ENCODE data around the gene KCNJ4.
A peak's percentile ranks its signal among the peaks of the same experiment; 100 is the strongest.

Gene KCNJ4

DNA sequence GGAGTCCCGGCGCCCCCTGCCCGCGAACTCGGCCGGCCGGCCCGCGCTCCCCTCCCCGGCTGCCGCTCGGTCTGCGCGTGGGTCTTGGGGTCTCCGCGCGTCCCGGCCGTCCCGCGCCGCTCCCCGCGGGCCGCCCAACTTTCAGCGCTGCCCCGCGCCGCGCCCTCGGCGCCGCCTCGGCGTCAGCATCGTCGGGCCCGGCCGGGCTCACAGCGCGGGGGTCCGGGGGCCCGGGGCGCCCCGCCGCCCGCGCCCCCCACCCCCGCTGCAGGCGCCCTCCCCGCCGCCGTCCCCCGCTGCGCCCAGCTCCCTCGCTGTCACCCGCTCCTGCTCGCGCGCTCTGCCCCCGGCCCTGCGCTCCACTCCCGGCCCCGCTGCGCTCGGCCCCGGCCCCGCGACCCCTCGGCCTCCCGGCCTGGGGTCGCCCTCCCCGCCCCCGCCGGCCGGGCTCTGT, at the start of gene KCNJ4:
Gene KCNJ4, minus strand, starts transcription at position 124 of the 454 bp plus-strand sequence. CDS start 27,067 bp downstream, outside the sequence.
- no peak for DNase-seq (ENCODE audit: low spot score)

DNA sequence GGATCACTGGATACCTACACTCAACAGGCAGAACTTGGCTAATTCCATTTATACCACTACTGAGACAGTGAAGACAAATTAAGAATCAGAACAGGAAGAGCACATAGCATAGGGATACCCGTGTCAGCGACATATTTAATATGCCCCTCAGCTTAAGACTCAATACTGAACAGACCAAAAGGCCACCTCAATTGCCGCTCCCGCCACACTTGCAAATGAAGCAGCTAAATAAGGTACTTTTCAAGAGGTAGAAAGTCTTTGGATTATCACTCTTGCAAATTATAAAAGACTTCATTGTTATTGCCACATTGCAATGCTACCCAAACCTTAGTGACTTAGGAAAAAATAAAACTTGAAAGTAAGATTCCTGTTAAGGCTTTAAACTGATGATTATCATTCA, 48.0 kb upstream of the KCNJ4 start:
- no peak for DNase-seq (ENCODE audit: low spot score)

DNA sequence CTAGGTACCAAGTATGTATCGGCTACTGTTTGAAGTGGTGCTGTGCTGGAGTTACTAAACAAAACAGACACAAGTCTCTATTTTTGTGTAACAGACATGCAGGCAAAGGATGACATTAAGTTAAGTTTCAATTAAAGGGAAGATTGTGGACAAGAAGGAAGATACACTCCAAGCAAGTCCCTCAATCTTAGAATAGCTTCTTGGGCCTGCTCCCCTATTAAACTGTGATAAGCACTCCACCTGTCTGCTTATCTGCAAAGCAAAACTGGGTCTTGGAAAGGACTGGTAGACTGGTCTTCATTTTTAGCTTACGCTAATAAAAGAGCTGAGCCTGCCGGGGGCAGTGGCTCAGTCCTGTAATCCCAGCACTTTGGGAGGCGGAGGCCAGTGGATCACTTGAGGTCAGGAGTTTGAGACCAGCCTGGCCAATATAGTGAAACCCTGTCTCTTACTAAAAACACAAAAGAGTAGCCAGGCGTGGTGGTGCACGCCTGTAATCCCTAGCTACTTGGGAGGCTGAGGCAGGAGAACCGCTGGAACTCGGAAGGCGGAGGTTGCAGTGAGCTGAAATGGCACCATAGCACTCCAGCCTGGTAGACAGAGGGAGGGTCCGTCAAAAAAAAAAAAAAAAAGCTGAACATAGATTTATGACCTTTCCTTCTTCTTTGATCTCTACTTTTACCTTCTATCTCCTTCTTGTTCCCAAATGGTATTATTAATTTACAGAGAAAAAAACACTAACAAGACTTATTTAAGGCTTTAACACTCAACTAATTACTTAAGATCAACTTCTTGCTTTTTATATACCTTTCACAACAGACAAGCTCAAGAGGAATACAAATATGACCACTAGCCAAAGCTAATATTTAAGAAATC, 47.0 kb upstream of the KCNJ4 start:
- no peak for DNase-seq (ENCODE audit: low spot score)

DNA sequence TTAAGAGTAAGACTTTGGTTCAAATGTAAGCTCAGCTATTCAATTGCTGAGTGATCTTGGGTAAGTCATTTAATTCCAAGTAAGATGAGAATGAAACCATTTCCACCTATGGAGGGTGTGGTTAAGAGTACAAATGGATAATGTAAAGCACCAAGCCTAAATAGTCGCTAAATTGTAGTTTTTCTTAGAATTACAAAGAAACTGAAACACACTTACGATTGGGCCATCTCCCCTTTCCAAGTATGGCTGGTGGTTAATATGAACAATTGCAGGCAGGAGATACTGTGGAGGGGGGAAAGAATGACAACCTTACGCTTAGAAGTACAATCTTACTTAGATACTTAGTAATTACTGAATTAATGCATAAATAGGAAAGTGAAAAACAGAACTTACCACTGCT, 42.9 kb upstream of the KCNJ4 start:
- DNase-seq (ENCODE audit: low spot score): no peak

DNA sequence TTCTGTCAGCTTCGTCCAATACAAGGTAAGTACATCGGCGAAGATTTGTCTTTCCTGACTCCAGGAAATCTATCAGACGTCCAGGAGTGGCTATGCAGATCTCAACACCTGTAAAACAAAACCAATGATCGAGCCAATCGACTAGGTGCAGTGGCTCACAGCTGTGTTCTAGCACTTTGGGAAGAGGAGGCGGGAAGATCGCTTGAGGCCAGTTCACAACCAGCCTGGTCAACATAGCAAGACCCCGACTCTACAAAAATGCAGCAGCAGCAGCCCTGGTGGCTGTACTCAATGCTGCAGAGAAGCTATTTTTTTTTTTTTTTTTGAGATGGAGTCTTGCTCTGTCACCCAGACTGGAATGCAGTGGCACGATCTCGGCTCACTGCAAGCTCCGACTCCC, 39.9 kb upstream of the KCNJ4 start:
- DNase-seq (ENCODE audit: low spot score): no peak

DNA sequence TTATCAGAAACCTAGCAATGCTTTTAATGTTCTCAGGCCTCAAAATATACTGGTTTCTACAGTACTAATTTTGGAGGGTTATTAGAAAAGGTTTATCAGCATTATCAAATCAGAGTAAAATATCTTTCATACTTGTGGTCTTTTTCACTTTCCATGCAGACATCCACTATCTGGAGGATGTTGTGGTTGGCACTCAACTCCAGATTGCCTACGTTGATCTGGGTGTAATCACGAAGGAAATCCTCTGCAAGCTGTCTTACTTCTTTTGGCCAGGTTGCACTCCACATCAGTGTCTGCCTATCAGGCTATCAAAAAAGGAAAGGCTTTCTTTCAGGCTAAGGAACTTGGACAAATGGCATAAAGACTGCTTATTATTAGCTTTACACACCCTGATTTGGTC, 39.5 kb upstream of the KCNJ4 start:
- DNase-seq (ENCODE audit: low spot score): no peak

DNA sequence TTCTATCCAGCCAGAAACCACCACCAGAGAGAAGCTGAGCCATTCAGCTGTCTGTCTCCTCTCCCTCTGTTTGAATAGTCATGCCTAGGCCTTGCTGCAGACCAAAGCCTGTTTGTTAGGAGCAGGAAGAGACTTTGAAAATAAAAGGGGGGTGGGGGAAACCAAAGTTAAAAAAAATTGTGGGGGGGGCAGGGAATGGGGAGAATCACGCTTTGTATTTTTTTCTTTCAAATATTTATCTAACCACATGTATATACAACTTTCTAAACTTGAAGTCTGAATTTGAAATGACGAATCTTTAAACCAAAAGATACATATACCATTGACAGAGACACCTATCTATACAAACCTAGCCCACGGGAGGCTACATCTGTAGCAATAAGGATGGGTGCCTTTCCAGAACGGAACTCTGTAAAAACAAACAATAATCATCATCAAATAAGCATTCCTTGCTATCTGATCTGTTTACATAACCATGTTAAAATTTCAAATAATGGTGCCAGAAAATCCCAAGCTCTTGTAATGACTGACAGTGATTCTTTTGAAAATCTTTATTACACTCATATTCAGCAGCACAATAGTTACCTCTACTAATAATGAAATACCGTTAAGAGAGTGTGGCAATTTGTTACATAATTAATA, 36.8 kb upstream of the KCNJ4 start:
- DNase-seq (ENCODE audit: low spot score): no peak

DNA sequence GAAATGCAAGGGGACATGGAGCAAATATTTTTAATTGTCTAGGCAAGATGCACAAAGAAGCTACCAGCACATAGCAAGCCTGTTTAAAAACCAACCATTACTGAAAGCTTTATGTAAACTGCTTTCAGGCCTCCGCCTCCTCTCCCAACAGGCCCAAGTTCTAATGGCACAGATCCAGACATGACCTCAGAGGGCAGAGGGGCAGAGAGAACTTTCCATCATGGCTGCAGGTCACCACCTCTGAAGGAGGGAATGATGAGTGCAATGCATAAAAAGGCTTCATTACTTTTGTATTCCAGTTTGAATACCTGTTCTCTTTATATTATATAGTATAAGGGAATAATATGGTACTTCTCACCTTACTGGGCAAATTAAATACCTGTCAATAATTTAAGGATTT, 35.9 kb upstream of the KCNJ4 start:
- peak; percentile 49 for DNase-seq (ENCODE audit: low spot score)

DNA sequence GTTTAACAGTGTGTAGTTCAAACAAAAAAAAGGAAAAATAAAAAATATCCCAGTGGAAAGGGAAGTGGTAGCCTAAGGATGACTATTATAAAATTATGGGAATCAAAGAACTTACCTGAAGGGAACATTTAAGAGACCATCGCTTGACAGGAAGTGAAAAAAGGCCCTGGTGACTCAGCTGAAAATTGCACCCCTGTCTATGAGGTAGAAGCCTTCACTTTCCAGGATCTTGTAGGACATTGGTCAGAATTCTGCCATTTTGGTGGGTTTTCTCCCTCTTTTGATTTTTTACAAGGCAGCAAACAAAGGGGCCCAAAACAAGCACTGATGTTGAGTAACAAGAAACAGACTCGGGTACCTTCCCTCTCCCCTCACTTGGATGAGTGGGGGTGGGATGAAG, 35.5 kb upstream of the KCNJ4 start:
- no peak for DNase-seq (ENCODE audit: low spot score)

DNA sequence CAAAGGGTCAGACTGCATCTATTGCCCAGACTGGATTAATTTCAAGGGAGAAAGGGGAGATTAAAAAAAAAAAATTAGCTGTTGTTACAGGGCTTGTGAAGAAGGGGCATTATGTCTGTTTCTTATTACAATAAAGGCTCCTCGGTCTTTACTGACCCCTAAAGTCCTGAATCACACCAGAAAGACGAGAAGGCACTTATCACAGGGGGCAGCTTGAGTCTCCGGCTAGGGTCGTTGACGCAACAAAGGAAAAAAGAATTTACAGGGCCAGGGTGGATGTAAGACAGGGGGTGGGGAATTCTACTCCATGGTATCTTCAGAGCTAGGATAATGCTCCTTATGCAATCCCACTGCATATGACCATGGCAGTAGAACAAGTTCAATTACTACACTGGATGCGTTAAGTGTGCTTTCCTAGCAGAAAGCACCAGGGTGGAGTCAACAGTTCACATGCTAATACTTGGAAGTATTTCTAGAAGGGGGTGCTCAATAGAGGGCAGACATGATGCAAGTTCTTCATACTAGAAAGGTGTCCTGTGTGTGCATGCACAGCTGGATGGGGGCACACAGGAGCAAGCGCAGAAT, 34.7 kb upstream of the KCNJ4 start:
- no peak for DNase-seq (ENCODE audit: low spot score)

DNA sequence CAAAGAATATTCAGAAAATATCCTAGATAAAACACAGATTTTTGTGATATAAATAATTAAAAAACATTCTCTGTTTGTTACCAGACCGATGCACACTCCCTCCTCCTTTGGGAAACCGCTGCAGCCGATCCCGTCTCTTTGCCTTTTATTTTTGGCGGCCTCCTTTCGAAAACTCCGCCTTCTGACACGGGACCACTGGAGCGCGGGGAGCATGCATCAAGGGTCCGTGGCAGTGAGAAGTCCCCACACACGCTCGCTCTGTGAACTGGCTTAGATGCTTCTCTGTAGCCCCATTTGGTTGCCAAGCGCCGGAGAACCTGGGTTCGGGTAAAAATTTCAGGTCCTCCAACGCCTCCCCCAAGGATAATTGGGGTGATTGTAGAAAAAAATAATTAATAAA, 34.1 kb upstream of the KCNJ4 start:
- DNase-seq (ENCODE audit: low spot score): no peak

DNA sequence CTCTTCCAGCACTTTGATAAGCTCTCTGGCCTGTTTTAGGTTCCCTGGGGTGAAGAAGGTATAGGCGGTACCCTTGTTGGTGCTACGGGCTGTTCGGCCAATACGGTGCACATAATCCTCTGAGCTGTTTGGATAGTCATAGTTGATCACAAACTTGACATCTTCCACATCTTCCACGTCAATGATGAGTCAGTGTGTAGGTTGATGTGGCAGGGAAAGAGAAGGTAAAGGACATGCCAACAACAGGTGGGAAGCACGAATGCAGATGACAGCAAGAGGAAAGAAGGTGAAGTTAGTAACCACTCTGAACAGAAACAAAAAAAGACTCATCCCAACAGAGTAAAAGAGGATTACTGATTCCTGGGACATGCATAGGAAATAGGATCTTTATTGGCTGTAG, 32.9 kb upstream of the KCNJ4 start:
- DNase-seq (ENCODE audit: low spot score): no peak

DNA sequence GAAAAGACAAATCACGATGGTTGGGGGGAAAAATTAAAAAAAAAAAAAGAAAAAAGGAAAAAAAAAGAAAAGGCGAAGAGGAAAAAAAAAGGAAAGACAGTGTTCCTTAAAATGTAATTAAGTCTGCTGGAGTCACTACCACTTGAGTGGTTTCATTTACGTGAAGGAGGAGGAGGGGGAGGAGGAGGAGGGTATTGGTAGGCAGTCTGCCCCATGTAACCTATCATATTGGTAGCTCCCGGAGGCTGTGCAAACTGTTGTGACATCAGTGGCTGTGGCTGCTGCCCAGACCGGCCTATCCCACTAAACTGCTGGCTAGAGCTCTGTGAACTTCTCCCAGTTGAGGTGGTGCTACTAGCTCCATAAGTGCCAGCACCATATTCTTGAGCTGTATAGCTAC, 30.8 kb upstream of the KCNJ4 start:
- DNase-seq (ENCODE audit: low spot score): no peak

DNA sequence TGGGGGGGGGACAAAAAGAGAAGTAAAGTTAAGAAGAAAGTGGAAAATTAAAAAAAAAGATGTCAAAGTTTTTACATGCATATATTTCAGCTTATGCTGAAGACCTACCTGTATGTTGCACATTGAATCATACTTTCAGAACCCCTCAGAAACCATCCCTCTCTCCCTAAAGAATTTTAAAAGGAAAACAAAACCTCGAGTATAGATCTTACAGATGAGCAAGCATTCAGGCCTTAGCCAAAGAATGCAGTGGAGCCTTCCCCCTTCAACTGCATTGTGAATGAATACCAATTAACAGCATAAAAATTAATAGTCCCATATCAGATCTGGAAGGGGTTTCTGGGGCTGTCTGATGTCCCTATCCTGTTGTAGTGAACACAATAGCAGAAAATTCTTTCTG, 29.2 kb upstream of the KCNJ4 start:
- no peak for DNase-seq (ENCODE audit: low spot score)

DNA sequence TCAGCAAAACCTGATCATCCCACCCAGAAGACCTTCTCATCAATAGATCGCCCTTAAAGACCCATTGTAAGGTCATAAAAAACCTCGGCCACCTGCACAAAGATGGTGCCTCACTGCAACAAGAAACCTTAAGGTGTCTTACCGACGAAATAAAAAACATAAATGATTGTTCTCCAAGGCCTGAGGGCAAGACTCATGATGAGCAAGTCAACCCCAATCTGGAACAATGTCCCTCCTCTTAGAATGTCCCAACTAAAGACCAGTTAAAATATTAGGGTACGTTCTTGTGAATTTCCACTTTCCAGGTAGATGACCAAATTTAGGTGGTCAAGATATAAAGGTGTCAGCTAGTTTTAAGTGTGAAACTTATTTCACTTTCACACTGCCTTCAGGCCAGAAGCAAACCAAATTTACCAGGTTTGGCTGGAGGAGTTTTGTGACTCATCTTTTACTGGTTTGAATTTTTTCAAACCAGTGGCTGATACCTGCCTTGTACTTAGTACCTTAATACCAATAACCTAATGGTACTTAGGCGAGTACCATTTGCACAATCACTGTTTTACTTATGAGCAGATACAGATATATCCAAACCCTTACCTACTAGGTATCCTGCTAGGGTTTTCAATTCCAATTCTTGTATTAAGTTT, 27.8 kb upstream of the KCNJ4 start:
- DNase-seq (ENCODE audit: low spot score): no peak

DNA sequence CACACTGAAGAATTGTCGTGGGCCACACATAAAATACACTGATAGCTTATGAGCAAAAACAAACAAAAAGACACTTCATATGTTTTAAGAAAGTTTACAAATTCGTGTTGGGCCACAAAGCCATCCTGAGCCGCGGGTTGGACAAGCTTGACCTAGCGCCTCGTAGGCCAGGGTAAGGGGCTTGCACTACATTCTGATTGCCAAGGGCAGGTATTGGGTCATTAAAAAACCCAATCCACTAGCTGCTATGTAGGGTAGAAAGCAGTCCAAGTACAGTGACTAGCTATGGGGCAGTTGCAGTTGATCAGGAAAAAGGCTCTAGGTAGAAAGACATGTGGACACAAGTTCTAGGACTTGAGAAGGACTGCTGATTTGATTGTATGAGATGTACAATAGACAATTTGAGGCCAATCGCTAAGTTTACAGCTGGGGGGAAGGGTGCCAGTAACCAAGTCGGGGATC, 26.9 kb upstream of the KCNJ4 start:
- no peak for DNase-seq (ENCODE audit: low spot score)

DNA sequence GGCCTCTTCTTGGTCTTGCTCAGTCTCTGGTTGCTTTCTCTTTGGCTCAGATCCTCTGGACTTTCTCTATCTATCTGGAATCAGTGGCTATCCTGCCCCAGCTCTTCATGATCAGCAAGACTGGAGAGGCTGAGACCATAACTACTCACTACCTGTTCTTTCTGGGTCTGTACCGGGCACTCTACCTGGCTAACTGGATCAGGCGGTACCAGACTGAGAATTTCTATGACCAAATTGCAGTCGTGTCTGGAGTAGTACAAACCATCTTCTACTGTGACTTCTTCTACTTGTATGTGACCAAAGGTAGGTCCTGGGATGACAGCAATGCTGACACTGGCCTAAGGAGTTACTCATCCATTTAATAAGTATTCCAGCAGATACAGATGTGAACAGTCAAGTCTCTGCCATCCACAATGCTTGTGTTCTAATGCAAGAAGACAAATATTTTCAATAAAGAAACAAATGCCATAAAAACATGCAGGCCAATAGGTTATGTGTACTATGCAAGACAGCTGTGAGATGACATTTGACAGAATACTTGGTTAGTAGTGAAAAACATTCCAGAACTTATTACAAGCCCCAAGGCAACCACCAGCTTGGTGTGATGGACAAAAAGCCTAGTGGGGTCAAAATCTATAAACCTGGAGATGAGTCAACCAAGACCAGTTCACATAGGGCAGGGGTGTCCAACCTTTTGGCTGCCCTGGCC, 26.3 kb upstream of the KCNJ4 start:
- DNase-seq (ENCODE audit: low spot score): no peak

DNA sequence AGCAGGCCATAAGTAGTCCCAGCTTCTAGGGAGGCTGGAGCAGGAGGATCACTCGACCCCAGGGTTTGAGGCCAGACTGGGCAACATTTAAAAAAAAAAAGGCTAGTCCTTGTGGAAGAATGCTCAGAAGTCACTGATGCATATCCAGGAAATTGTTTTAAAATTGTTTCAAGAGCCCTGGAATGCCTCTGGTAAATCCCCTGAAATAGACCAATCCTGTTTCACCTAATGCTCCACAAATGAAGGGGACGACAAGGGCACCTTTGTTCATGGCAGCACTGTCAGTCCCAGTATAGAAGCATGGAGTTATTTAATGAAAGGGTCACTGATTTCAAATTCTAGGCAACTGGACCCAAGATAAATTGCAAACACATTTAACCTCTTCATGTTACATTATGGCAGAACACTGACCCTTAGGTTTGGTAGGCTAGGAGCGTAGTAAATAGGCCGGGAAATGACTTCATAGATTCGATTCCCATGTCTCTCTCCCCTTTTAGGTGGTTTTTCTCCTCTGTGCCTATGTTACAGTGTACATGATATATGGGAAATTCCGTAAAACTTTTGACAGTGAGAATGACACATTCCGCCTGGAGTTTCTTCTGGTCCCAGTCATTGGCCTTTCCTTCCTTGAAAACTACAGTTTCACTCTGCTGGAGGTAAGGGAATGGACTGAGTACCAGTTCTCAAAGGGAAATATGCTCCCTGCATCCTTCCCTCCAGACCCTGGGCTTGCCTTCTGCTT, 24.3 kb upstream of the KCNJ4 start:
- no peak for DNase-seq (ENCODE audit: low spot score)

DNA sequence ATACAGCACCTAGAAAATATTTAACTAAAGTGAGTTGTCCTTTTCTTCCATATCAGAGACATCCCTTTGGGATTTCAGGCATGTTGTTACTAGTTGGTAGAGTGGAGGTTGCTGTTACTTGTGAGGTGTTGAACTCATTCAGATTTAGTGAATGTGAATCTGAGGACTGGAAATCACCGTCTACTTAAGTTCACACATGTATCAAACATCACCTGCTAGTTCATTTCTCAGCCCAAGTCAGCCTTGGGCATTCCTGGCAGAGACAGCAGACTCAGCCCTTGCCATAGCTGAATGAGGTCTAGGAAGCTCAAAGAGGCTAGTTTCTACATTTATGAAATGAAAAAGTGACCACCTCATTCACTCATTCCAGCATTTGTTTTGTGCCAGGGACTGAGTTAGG, 22.6 kb upstream of the KCNJ4 start:
- no peak for DNase-seq (ENCODE audit: low spot score)

DNA sequence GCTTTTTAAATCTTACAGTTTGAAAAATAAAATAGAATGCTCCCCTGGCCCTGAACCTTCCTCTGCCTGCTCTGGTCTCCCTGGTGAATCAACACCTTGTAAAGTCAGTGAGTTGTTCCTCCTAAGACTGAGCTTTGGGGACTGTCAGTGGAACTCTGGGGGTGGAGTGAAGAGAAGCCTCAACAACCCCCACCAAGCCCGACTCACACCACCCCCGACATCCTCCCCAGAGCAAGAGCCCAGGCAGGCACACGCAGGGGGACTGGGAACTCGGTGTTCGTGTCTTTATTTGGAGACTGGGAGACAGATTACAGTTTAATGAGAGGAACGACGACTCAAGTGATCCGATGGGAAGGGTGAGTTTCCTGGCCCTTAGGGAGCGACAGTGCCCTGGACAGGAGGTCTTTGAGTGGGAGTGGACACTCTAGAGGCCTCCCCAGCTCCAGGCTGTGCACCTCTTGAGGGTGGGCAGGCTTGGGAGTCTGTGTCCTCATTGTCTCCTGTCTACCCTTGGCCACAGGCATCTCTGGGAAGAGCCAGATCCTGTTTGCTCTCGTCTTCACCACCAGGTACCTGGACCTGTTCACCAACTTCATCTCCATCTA, 19.1 kb upstream of the KCNJ4 start:
- DNase-seq (ENCODE audit: low spot score): no peak

DNA sequence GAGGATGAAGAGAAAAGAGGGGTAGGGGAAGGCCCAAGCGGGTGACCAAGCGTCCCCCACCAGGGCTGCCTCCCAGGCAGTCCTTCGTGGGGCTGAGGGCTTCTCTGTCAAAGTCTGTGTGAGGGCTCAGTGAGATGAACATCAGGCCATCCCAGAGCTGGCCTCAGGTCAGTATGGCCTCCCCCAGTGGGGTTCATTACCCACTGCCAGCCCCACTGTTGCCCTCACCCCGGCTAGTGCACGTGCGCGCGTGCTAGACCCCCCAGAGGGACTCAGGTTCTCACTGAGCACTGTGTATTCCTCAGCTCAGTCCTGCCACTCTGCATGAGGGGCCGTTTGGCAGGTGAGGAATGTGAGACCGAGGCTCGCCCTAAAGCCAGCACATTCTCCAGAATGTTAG, 16.2 kb upstream of the KCNJ4 start:
- no peak for DNase-seq (ENCODE audit: low spot score)

Measured in AG20443 (cell line).